Stimulated activated CD4-positive, alpha-beta T cell treated with anti-CD3 and anti-CD28 coated beads, TNF-alpha, amount 100 ng/mL, for 1 hour (primary cell): ENCODE data around the gene FNDC10.
"Not testable (repeated sequence)": the region's sequence is repeated elsewhere in the genome, so short reads cannot be mapped to it uniquely, and the experiment has no call there.

Experiments used
- DNase-seq, 3 donors: peaks; one replicate each; pipeline ENCODE4 v3.0.0-alpha.2; 2020; ENCODE audit warnings: low read depth in 3 of 3, low spot score in 1 of 3

The FNDC10 gene

DNA sequence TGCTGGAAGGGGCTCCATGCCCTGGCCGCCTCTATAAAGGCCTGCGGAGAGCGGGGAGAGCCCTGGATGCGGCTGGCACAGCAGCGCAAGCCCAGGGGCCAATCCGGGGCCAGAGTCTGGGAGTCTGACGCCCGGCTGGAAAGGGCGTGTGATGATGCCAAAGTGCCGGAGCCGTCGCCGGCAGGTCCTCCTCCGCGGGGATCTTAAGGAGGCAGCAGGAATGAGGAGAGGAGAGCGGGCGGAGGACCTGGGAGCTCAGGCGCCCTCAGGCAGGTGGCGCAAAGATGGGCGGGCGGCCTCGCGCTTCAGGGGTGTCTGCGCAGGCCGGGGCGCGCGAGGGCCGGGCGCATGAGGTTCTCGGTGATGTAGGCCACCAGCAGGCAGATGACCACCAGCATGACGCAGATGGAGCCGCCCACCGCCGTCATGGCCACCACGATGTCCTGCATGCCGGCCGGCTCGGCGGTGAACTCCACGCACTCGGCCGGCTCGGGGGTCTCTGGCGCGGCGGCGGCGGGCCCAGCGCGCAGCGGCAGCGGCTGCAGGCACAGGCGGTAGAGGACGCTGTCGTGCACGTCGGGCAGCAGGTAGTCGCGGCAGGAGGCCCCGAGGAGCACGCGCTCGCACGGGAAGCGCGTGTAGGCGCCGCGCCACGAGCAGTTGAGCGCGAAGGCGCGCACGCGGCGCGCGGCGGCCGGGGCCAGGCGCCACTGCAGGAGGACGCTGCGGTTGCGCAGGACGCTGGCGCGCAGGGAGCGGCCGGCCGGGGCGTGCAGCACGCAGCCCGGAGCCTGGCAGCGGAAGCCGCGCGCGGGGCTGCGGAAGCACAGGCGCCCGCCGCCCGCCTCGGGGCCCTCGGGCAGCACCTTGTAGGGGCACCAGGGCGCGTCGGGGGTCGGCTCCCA is 653 bp downstream of the FNDC10 start:
- DNase-seq: no peak

GRCh38 chr1:1598720-1599029 is 1.3 kb downstream of the FNDC10 start:
- DNase-seq: no peak

- DNase-seq: no peak
Measured at GRCh38 chr1:1598051-1598719, 1.8 kb downstream of the FNDC10 start.

DNA sequence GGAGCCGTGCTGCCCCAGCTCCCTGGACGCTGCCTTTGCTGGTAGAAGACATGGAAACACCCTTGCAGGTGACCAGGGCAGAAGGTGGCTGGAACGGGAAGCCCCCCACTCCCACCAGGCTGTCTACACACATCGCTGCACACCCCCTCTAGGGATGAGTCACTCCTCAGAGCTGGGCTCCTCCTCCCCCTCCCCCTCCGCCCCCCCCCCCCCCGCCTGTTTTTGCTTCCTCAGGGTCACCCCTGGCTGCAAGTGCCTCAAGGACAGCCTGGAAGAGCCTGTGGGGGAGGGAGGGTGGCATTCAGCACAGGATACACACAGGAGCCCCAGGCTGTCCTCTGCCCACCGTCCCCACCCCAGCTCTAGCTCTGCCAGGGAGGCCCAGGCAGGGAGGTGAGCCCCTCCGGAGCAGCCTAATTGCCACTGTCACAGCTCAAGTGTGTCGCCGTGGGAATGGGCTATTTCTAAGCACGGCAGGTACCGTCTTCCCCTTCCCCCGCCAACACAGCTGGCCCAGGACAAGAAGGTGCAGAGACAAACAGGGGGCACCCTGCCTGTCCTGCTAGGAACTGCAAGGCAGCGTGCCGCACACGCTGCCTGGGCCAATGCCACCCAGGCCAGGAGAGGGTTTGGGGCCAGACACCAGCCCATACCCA is 2.5 kb downstream of the FNDC10 start:
- DNase-seq: no peak

DNA sequence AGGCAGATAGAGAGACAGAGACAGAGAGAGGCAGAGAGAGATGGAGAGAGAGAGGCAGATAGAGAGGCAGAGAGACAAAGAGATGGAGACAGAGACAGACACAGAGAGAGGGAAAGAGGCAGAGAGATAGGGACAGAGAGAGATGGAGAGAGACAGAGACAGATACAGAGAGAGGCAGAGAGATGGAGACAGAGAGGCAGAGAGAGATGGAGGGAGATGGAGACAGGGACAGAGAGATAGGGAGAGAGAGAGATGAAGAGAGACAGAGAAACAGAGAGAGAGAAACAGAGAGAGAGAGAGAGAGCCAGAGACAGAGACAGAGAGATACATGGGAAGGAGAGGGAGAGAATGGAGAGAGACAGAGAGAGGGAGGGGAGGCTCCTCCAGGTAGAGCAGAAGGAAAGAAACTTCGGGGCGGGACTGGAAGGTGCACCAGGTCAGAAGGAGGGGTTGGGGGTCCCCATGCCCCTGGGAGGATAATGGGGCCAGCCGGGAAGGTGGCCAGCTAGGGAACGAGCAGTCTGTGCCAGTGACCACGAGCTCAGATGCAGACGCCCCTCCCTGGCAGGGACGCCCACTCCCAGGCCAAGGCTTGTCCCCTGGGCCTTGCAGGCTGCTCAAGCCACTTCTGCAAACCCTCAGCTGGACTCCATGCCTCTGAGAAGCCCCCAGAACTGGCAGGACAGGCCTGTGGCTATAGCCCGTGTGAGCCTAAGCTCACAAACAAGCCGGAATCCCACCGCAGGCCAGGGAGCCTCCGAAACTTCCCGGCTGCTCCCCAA is 3.3 kb downstream of the FNDC10 start:
- DNase-seq: no peak

GRCh38 chr1:1595341-1595740 is 4.6 kb downstream of the FNDC10 start:
- DNase-seq: not testable (repeated sequence)

DNA sequence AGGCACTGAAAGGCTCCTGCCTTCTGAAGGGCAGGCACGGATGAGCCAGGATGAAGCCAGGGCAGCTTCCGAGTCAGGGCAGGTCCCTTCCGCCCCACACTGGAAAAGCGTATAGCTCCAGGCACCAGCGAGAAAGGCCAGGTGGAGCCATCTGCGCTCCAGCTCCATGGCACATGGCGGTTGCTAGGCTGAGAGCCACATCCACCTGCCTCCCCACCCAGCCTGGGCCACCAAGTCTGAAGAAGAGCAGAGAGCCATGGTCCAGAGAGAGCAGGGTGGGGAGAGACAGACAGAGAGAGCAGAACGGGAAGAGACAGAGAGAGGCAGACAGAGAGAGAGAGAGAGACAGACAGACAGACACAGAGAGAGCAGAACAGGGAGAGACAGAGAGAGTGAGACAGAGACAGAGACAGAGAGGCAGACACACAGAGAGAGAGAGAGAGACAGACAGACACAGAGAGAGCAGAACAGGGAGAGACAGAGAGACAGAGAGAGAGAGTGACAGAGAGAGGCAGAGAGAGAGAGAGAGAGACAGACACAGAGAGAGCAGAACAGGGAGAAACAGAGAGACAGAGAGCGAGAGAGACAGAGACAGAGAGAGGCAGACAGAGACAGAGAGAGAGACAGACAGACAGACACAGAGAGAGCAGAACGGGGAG is 5.2 kb downstream of the FNDC10 start:
- no peak for DNase-seq

DNA sequence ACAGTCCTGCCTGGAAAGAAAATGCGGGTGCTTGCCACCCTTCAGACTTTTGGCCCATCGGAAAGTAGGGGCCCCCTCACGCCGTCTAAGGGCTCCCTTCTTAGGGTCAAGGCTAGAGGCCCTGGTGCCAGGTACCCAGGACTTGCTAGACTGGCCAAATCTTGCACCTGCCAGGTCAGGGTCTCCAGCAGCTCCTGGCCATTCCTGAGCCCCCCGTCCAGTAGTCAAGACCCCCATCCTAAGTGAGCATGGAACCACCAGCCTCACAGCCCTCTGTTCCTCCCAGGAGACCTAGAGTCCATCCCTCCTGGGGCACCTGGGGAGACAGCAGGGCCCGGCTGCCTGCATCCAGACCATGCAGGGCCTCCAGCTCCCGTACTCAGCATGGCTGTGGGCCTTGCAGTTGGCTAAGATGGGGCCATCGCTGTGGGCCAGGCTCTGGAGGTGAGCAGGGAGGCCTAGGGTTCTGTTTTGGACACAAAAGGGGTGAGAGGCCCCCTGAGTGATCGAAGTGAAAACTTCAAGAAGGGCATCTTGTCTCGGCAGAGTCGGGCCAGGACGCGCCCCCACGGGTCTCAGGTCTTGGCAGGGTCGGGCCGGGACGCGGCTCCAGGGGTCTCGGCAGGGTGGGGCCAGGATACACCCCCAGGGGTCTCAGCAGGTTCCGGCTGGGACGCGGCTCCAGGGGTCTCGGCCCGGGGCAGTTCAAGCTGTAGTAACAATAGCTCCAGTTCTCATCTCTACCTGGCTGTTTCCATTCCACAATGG is 5.9 kb downstream of the FNDC10 start:
- no peak for DNase-seq

- DNase-seq: no peak
Measured at GRCh38 chr1:1591452-1591851, 8.5 kb downstream of the FNDC10 start.

- DNase-seq: no peak
Measured at GRCh38 chr1:1583347-1584010, 16.5 kb downstream of the FNDC10 start.

- no peak for DNase-seq
Measured at GRCh38 chr1:1582585-1583346, 17.2 kb downstream of the FNDC10 start.

DNA sequence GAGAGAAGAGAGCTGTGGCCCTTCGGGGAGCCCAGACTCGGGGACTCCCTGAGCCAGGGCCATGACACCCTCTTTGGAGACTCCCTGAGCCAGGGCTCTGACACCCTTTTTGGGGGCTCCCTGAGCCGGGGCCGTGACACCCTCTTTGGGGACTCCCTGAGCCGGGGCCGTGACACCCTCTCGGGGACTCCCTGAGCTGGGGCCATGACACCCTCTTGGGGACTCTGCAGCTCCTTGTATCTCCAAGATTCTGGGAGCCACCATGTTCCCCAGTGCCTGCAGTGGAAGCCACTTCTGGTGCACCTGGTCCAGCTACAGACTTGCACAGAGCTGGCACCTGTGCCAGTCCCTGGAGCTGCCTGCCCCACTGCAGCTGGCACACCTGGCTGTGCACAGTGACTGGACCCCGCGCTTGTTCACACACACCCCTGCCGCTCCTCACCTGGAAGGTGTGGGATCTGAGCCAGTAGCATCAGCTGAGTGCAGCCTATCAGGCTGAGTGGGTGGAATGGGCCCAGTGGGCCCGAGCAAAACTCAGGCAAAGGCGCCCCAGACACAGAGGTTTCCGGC is 21.5 kb downstream of the FNDC10 start:
- DNase-seq: no peak

DNA sequence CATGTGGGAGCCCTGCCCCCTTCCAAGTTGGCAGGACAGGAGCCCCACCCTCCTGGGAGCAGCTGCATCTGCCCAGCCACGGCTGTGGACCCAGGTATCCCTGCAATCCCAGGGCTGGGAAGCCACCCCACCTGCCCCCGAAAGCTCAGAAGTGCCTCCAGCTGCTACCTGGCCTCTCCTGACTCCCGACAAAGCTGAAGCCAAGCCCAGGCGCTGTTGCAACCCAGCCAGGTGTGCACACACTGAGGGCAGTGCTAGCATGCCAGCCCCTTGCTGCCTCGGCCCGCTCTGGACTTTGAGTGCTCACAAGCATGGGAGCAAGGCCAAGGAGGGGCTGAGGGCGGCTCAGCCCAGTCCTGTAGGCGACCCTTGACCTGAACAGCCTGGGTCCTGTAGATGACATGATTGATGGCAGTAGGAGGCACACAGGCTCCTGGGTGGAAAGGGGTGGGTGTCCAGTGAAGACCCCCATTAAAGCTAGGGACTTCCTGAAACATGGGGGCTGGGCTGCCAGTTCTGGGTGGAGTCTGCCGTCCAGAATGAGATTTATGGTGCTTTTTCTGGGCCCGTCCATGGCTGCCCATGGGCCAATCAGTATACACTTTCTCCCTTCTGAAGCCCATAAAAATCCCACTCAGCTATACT is 22.4 kb downstream of the FNDC10 start:
- DNase-seq: no peak

DNA sequence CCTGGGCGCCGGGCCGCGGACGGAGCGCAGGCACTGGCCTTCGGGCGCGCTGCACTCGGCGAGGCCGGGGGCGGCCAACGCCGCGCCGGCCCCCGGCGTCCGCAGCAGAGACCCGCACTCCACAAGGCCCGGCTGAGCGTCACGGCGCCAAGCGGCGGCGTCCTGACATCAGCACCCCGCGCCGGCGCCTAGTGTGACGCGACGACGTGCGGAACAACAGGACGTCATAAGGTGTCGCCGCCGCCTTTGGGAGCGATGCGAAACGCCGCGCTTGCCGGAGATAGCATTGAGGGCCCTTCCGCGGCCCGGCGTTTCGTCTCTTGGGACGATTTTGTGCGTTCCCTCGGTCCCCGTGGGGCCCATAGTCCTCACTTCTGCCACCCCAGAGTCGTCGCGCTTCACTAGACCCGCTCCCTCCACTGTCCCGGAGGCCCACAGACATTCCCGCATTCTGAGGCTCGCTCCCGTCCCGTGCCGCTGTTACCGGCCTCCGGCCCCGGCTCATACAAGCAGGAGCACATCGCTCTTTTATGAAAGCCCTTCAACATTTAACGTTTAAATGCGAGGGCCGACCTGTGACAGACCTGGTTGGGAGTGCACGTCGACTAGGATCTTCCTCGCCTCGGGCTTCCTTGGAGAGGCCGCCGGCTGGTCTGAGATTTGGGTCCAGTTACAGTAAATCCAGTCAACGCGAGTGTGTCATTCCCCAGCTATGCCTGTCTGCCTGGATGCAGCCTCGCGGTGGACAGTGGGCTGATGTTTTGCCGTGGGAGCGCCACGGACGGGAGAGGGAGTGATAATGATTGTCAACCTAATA is 25.0 kb downstream of the FNDC10 start, which contains the start of gene SSU72:
TSS of gene SSU72 (minus strand) at position 143 of the 817 bp plus-strand sequence. CDS start 306 bp downstream, outside the sequence.
- DNase-seq: peak; percentile 78 to 87 (median 79)

GRCh38 chr1:1573843-1574720 is 25.9 kb downstream of the FNDC10 start:
- DNase-seq: peak; percentile 12 to 55 (median 38)

DNA sequence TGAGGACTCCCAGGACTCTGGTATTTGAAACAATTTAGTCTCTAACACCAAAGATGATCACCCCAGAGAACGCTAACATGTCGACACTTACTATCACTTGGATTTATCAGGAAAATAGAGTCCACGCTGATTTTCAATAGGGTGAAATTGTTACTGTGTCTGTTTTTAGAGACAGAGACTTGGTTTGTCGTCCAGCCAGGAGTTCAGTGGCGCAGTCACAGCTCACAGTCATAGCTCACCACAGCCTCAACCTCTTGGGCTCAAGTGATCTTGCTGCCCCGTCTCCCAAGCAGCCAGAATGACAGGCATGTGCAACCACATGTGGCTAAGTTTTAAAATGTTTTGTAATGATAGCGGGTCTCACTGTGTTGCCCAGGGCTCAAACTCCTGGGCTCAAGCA is 30.6 kb downstream of the FNDC10 start:
- no peak for DNase-seq
